Psoas muscle (tissue), 8 donors: Measurements from ENCODE around the gene MTMR4. TPM values are rescaled to one million over a fixed set of nuclear protein-coding genes. Genes with fewer than 3 reads are reported as not detected.

Source experiments
- ATAC-seq, 4 donors: fragments of 200-7000 bp; cut with Tn5 transposase; one replicate each; pipeline ENCODE4 v1.9.1; 2020; ENCODE audit warnings: moderate library complexity in 3 of 4, mild to moderate bottlenecking in 2 of 4
- DNase-seq, 2 donors: peaks; one replicate each; pipeline ENCODE4 v3.0.0-alpha.2; 2020
- H3K27ac ChIP-seq: fragments of 200-600 bp; one replicate; pipeline ENCODE4 v1.8.0; 2022
- H3K27me3 ChIP-seq, 3 donors: fragments of 200-600 bp in 1 of 3; one replicate each; pipeline versions ENCODE4 v1.6.1 to v1.8.0; 2013 to 2022; ENCODE audit warnings: low read length in 2 of 3, mild to moderate bottlenecking in 2 of 3, moderate library complexity in 1 of 3; ENCODE audit not compliant: insufficient read depth in 3 of 3
- H3K36me3 ChIP-seq, 2 donors: fragments of 200-600 bp in 1 of 2; one replicate each; pipeline versions ENCODE4 v1.6.1 to v1.8.0; 2013 to 2022; ENCODE audit warnings: low read depth in 1 of 2, mild to moderate bottlenecking in 1 of 2, moderate library complexity in 1 of 2; ENCODE audit not compliant: insufficient read depth in 1 of 2
- H3K4me1 ChIP-seq: fragments of 200-600 bp; one replicate; pipeline ENCODE4 v1.8.0; 2022
- H3K4me3 ChIP-seq: fragments of 200-600 bp; one replicate; pipeline ENCODE4 v1.8.0; 2022; ENCODE audit warnings: mild to moderate bottlenecking
- H3K9me3 ChIP-seq: fragments of 200-600 bp; one replicate; pipeline ENCODE4 v1.8.0; 2022
- WGBS, 3 donors: extraction: QIAGEN DNeasy Blood & Tissue Kit; methylation state at CpG; one replicate each; pipeline versions ENCODE4 v1.1.6 to v1.1.7; 2013; 5-methylcytosine and 5-hydroxymethylcytosine counted together
- intact Hi-C, 2 donors: fragments of 100-400 bp; cut with DNase I; formaldehyde crosslinking; loops; one replicate each; pipeline versions ENCODE4 v1.11.0 to v1.14.2; 2022
- polyA plus RNA-seq, 3 donors: library from polyadenylated mRNA; stranded (reverse); fragments of 200-250 nt; gene quantifications; one replicate each; pipeline ENCODE4 v1.2.3, GENCODE V29; 2013
- total RNA-seq, 4 donors: library from RNA; stranded (reverse); fragmentation: NEBNext Ultra II Directional in 2 of 4; extraction: Animal tissue kit (Norgen Biotek cat#: 25700) in 2 of 4; gene quantifications; one replicate each; pipeline versions ENCODE4 v1.2.1 to v1.2.4, GENCODE V29; 2021 to 2023
- TF ChIP-seq, protein P1 (sequence below): fragments of 200-600 bp; IDR thresholded peaks from one replicate; pipeline ENCODE4 v1.8.0; 2022; ENCODE audit warnings: antibody characterized with exemption
- donor health status: healthy with polysubstance abuse.
- donor health status: DM: no; HTN: no; CAD: no; lungs with moderate emphysema.
- donor health status: Bipolar disorder and iron deficiency.
- donor health status: healthy.
- donor health status: DM: yes; HTN: yes; CAD: no.
- donor health status: DM: no; HTN: no; CAD: no.
- donor health status: DM: no; HTN: no; CAD: no.
- donor health status: DM: yes; HTN: yes; CAD: no.

Gene MTMR4
- total and polyA plus RNA-seq, 7 donors, result 2.4 to 11.2 (median 7.7) TPM

DNA sequence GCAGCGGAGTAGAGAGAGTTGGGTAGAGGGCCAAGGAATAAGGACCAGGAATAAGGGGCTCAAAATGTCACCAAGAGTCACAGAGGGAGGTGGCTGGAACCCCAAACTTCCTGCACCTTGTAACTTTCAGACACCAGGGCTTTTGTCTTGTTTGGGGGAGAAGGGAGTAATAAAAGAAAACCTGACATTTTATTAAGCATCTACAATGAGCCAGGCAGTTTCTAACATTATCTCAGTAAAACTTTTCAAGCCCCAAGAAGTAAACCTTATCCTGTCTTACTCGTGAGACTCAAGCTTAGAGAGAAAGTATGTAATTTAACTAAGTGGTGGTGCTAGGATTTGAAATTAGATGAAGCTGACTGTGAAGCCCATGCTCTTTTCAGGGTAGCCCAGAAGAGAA lies 848 bp upstream of the MTMR4 start:
- Histone ChIP-seq H3K27ac (peak overlapping the region; percentile 72), H3K4me3 (peak overlapping the region; percentile 77), H3K36me3 (peaks cover 4 to 37% of the 10 kb centered on the region in 2 donors), H3K27me3 (no peaks in the 10 kb centered on the region), H3K4me1 (peaks cover 26% of the 10 kb centered on the region), H3K9me3 (no peaks in the 10 kb centered on the region)
- ATAC-seq (no peak), DNase-seq (no peak)
- intact Hi-C loops, result loop anchor here (5.0 to 10.0 kb wide), 2 partner anchors 160 to 177 kb away; partner anchors contain the start of genes SUPT4H1 (in 2 of the 2), RAD51C (in 1 of the 2) and TEX14 (in 1 of the 2)
- 41 to 66% (median 44%) methylated on average over 2 of the region's 2 CpGs for WGBS, 3 donors
- TF ChIP-seq, protein P1, sequence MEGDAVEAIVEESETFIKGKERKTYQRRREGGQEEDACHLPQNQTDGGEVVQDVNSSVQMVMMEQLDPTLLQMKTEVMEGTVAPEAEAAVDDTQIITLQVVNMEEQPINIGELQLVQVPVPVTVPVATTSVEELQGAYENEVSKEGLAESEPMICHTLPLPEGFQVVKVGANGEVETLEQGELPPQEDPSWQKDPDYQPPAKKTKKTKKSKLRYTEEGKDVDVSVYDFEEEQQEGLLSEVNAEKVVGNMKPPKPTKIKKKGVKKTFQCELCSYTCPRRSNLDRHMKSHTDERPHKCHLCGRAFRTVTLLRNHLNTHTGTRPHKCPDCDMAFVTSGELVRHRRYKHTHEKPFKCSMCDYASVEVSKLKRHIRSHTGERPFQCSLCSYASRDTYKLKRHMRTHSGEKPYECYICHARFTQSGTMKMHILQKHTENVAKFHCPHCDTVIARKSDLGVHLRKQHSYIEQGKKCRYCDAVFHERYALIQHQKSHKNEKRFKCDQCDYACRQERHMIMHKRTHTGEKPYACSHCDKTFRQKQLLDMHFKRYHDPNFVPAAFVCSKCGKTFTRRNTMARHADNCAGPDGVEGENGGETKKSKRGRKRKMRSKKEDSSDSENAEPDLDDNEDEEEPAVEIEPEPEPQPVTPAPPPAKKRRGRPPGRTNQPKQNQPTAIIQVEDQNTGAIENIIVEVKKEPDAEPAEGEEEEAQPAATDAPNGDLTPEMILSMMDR, result no peak

DNA sequence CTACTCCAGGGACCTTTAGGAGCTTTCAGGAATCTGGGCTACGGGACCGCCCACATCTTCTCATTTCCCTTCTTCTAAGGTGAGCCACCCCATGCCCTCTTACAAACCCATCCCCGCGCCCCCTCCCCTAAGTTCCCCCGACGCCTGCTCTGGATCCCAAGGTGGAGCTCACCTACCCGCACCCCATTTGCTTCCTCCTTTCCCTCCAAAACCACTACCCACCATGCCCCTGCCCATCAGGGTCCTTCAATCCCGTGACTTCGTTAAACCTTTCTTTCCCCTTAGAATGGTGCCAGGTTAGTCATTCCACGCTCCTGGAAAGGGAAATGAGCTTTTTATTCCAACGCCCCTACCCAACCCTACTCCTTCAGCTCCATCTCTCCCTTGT lies 326 bp upstream of the MTMR4 start:
- H3K9me3 ChIP-seq, result no peaks in the 10 kb centered on the region
- DNase-seq (no peak), ATAC-seq (no peak)
- peak overlapping the region; percentile 77 for H3K4me3 ChIP-seq
- intact Hi-C loops, result loop anchor here (5.0 to 10.0 kb wide), 3 partner anchors 160 to 188 kb away; partner anchors contain the start of genes SUPT4H1 (in 2 of the 2), RAD51C (in 1 of the 2) and TEX14 (in 1 of the 2)
- peak overlapping the region; percentile 72 for H3K27ac ChIP-seq
- peaks cover 26% of the 10 kb centered on the region for H3K4me1 ChIP-seq
- peaks cover 7 to 42% of the 10 kb centered on the region in 2 donors for H3K36me3 ChIP-seq
- TF ChIP-seq, protein P1, result no peak
- H3K27me3 ChIP-seq, result no peaks in the 10 kb centered on the region
- WGBS, 3 donors, result 18 to 28% (median 20%) methylated on average over 11 of the region's 11 CpGs

DNA sequence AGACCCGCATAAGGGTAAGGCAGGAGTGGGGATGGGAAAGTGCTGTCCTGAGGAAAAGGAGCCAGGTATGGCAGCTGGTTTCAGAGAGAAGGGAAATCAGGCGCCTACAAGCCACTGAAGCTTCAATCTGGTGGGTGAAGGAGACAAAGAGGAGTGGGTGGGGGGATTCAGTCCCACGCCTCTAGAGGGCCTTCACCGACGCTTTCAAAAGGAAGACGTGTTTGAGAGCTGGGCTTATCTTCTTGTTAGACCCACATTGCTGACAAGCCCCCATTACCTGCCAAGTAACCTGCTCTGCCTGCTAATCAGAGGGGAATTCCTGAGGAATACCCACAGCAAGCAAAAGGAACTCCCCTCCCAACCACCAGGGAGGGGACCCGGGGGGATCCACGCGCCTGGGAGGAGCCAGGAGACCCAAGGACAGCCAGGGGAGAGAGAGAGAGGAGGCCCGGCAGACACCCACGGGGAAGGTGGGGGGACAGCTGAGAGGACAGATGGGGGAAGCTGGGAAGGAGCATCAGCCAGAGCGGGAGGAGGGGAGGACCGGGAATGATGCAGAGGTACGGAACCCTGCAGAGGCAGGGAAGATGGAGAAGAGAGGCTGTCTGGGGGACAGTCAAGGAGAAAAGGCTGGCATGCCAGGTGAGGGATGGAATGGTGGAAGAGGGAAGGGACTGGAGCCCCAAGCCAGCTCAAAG lies 1.0 kb downstream of the MTMR4 start:
- TF ChIP-seq, protein P1, result no peak

DNA sequence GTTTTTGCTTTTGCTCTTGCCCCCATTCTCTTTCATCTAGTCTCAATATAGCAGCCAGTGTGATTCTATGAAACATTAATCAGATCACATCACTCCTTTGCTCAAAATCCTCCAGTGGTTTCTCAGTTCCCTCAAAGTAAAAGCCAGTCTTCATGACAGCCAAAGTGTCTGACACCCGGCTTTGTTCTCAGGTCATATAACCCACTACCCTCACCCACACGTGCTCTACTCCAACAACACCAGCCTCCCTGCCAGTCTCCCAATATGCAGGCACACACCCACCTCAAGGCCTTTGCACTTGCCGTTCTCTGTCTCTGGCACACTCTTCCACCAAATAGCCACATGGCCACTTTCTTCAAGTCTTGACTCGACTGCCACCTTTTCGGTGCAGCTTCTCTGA lies 4.4 kb downstream of the MTMR4 start:
- intact Hi-C loops, result loop anchor here (5.0 to 10.0 kb wide), 2 partner anchors 155 to 192 kb away; partner anchors contain the start of gene SUPT4H1 (in 2 of the 2)
- Histone ChIP-seq H3K36me3 (peaks cover 7 to 80% of the 10 kb centered on the region in 2 donors), H3K27ac (no peak overlapping the region), H3K27me3 (no peaks in the 10 kb centered on the region), H3K4me1 (peaks cover 13% of the 10 kb centered on the region), H3K4me3 (no peak overlapping the region), H3K9me3 (no peaks in the 10 kb centered on the region)
- ATAC-seq, result no peak
- 88 to 96% (median 88%) methylated on average over 5 of the region's 5 CpGs for WGBS, 3 donors
- no peak for DNase-seq
- TF ChIP-seq, protein P1, result no peak

More for the DNA sequence above, 1.0 kb downstream of the MTMR4 start:
- WGBS, 3 donors, result 39 to 53% (median 46%) methylated on average over 14 of the region's 14 CpGs
- no peaks in the 10 kb centered on the region for H3K27me3 ChIP-seq
- DNase-seq, result no peak
- H3K27ac ChIP-seq, result no peak overlapping the region
- ATAC-seq, result no peak
- peaks cover 7 to 56% of the 10 kb centered on the region in 2 donors for H3K36me3 ChIP-seq
- intact Hi-C loops, result loop anchor here (5.0 to 10.0 kb wide), 2 partner anchors 159 to 189 kb away; partner anchors contain the start of gene SUPT4H1 (in 2 of the 2)
- H3K4me1 ChIP-seq, result peaks cover 26% of the 10 kb centered on the region
- H3K4me3 ChIP-seq, result peak overlapping the region; percentile 77
- no peaks in the 10 kb centered on the region for H3K9me3 ChIP-seq
